BE2C (cell line): ENCODE measurements around the gene MPZL2.
A peak's percentile ranks its signal among the peaks of the same experiment; 100 is the strongest.

ENCODE experiments used
- DNase-seq: peaks from one replicate; pipeline ENCODE4 v3.0.0-alpha.2; 2020
- H3K27me3 ChIP-seq: fragments of 250-450 bp; sonication (Bioruptor Pico); 2 replicates; pipeline ENCODE4 v1.5.1; 2020; ENCODE audit warnings: mild to moderate bottlenecking
- H3K36me3 ChIP-seq: fragments of 250-450 bp; sonication (Bioruptor Pico); 2 replicates; pipeline ENCODE4 v1.5.1; 2020; ENCODE audit warnings: mild to moderate bottlenecking
- H3K4me1 ChIP-seq: fragments of 250-450 bp; sonication (Bioruptor Pico); 2 replicates; pipeline ENCODE4 v1.5.1; 2020
- H3K4me3 ChIP-seq: 2 replicates; pipeline ENCODE4 v1.5.1; 2011; ENCODE audit warnings: low read depth, low read length
- H3K9me3 ChIP-seq: fragments of 250-450 bp; sonication (Bioruptor Pico); 2 replicates; pipeline ENCODE4 v1.5.1; 2020
- CTCF ChIP-seq: IDR thresholded peaks from 2 replicates; pipeline ENCODE4 v1.5.1; 2012; ENCODE audit warnings: mild to moderate bottlenecking, low read depth, low read length

Gene MPZL2

GRCh38 chr11:118265954-118266353, 1.9 kb upstream of the MPZL2 start:
- no peaks in the 10 kb centered on the region for H3K36me3 ChIP-seq
- H3K4me1 ChIP-seq, result no peaks in the 10 kb centered on the region
- no peak for DNase-seq
- H3K9me3 ChIP-seq, result no peaks in the 10 kb centered on the region
- no peak overlapping the region for H3K4me3 ChIP-seq
- peaks cover 79% of the 10 kb centered on the region for H3K27me3 ChIP-seq
- no peak for TF ChIP-seq CTCF

GRCh38 chr11:118264569-118265465, 720 bp upstream of the MPZL2 start:
- Histone ChIP-seq H3K27me3 (peaks cover 81% of the 10 kb centered on the region), H3K36me3 (no peaks in the 10 kb centered on the region)
- TF ChIP-seq CTCF, result no peak

GRCh38 chr11:118263112-118263511, 985 bp downstream of the MPZL2 start:
- no peaks in the 10 kb centered on the region for H3K36me3 ChIP-seq
- H3K27me3 ChIP-seq, result peaks cover 66% of the 10 kb centered on the region
- TF ChIP-seq CTCF, result no peak
- DNase-seq, result no peak
- no peaks in the 10 kb centered on the region; the same call in 1 of the 2 replicates for H3K9me3 ChIP-seq
- no peak overlapping the region for H3K4me3 ChIP-seq
- H3K4me1 ChIP-seq, result no peaks in the 10 kb centered on the region

More at GRCh38 chr11:118264569-118265465, 720 bp upstream of the MPZL2 start:
- DNase-seq, result no peak
- Histone ChIP-seq H3K9me3 (no peaks in the 10 kb centered on the region), H3K4me1 (no peaks in the 10 kb centered on the region), H3K4me3 (no peak overlapping the region)

GRCh38 chr11:118260353-118260752, 3.7 kb downstream of the MPZL2 start:
- H3K27me3 ChIP-seq, result peaks cover 69% of the 10 kb centered on the region
- no peaks in the 10 kb centered on the region; the same call in 1 of the 2 replicates for H3K9me3 ChIP-seq
- H3K36me3 ChIP-seq, result no peaks in the 10 kb centered on the region
- no peak overlapping the region for H3K4me3 ChIP-seq
- no peak for DNase-seq
- no peak for TF ChIP-seq CTCF
- H3K4me1 ChIP-seq, result no peaks in the 10 kb centered on the region

- Histone ChIP-seq H3K36me3 (no peaks in the 10 kb centered on the region), H3K9me3 (no peaks in the 10 kb centered on the region; the same call in 1 of the 2 replicates), H3K4me1 (no peaks in the 10 kb centered on the region), H3K4me3 (no peak overlapping the region), H3K27me3 (peaks cover 69% of the 10 kb centered on the region)
- no peak for DNase-seq
- no peak for TF ChIP-seq CTCF
These were observed 5.0 kb downstream of the MPZL2 start for GRCh38 chr11:118259138-118259537.

- Histone ChIP-seq H3K9me3 (no peaks in the 10 kb centered on the region; the same call in 1 of the 2 replicates), H3K36me3 (no peaks in the 10 kb centered on the region), H3K27me3 (peaks cover 66% of the 10 kb centered on the region), H3K4me3 (no peak overlapping the region), H3K4me1 (no peaks in the 10 kb centered on the region)
- DNase-seq, result no peak
- peak; percentile 42 for TF ChIP-seq CTCF
These were observed 5.7 kb downstream of the MPZL2 start for GRCh38 chr11:118258410-118258809.
